ENCODE results near the gene PLXNA4. TPM values are rescaled to one million over a fixed set of nuclear protein-coding genes. Genes with fewer than 3 reads are reported as not detected.

Gene PLXNA4
- total and polyA plus RNA-seq, 2 donors (not counting 1 experiment from before 2014, with no cell fraction given): not detected

GRCh38 chr7:132528695-132529094, 47.6 kb downstream of the PLXNA4 start:
- H3K4me2 ChIP-seq (replicated peaks; ENCODE audit: low read depth, low read length, poor library complexity, severe bottlenecking): no peak overlapping the region
- Mint-ChIP-seq H3K27me3 (peaks cover 16% of the 10 kb centered on the region), H3K4me1 (no peaks in the 10 kb centered on the region), H3K27ac (no peak overlapping the region), H3K4me3 (no peak overlapping the region), H3K9me3 (ENCODE audit: insufficient read depth) (no peaks in the 10 kb centered on the region)
- H2AFZ ChIP-seq (ENCODE audit: insufficient read depth, low read depth, low read length, poor library complexity, severe bottlenecking): no peak overlapping the region
- H3K27ac ChIP-seq (ENCODE audit: low read length in 2 of 2): no peak overlapping the region
- no peaks in the 10 kb centered on the region for H4K20me1 ChIP-seq (ENCODE audit: control insufficient read depth, insufficient read depth, low read length, poor library complexity, severe bottlenecking)
- ATAC-seq (ENCODE audit: low read depth) (no peak), DNase-seq (no peak)
- TF ChIP-seq CTCF (IDR thresholded peaks at IDR 0.05) (no peak), EZH2 (IDR thresholded peaks at IDR 0.05; ENCODE audit: borderline replicate concordance, insufficient read depth, low read depth, low read length, poor library complexity, severe bottlenecking) (no peak)
- POLR2A ChIA-PET: no interaction called here
- no peaks in the 10 kb centered on the region for H3K4me1 ChIP-seq (ENCODE audit: control insufficient read depth in 2 of 2, insufficient read depth in 2 of 2, low read length in 2 of 2)
- intact Hi-C loops (cut with micrococcal nuclease): no loop called here
- no peak overlapping the region for H3K4me3 ChIP-seq (ENCODE audit: control extremely low read depth in 1 of 5, extremely low read depth in 1 of 5, insufficient read depth in 1 of 5, low read depth in 2 of 5, low read length in 4 of 5)
- H3K79me2 ChIP-seq (ENCODE audit: control insufficient read depth, insufficient read depth, low read length): no peaks in the 10 kb centered on the region
- H3K36me3 ChIP-seq (replicated peaks in 1 of 2; ENCODE audit: control extremely low read depth in 1 of 2, control insufficient read depth in 1 of 2, extremely low read depth in 1 of 2, insufficient read depth in 2 of 2, low read length in 1 of 2): no peaks in the 10 kb centered on the region
- CTCF ChIA-PET: no interaction called here
- H3K9me3 ChIP-seq (ENCODE audit: control extremely low read depth in 1 of 3, control insufficient read depth in 2 of 3, insufficient read depth in 1 of 3, low read length in 2 of 3): no peaks in the 10 kb centered on the region
- no peak overlapping the region for H3K9ac ChIP-seq (ENCODE audit: low read length)
- 94% methylated on average over 2 of the region's 3 CpGs for WGBS (ENCODE audit: insufficient coverage)
- no peaks in the 10 kb centered on the region for H3K27me3 ChIP-seq (replicated peaks in 1 of 4; ENCODE audit: control extremely low read depth in 1 of 4, control insufficient read depth in 3 of 4, insufficient read depth in 4 of 4, low read length in 3 of 4)

GRCh38 chr7:132527467-132528410, 48.5 kb downstream of the PLXNA4 start:
- TF ChIP-seq EZH2 (IDR thresholded peaks at IDR 0.05; ENCODE audit: borderline replicate concordance, insufficient read depth, low read depth, low read length, poor library complexity, severe bottlenecking) (no peak), CTCF (IDR thresholded peaks at IDR 0.05) (no peak)
- 94% methylated on average over 16 of the region's 17 CpGs for WGBS (ENCODE audit: insufficient coverage)
- Mint-ChIP-seq H3K4me3 (no peak overlapping the region), H3K4me1 (no peaks in the 10 kb centered on the region), H3K27me3 (peaks cover 16% of the 10 kb centered on the region), H3K9me3 (ENCODE audit: insufficient read depth) (no peaks in the 10 kb centered on the region), H3K27ac (no peak overlapping the region)
- no peak for DNase-seq
- CTCF ChIA-PET: no interaction called here
- H3K9me3 ChIP-seq (ENCODE audit: control extremely low read depth in 1 of 3, control insufficient read depth in 2 of 3, insufficient read depth in 1 of 3, low read length in 2 of 3): no peaks in the 10 kb centered on the region
- no peak overlapping the region for H3K4me3 ChIP-seq (ENCODE audit: control extremely low read depth in 1 of 5, extremely low read depth in 1 of 5, insufficient read depth in 1 of 5, low read depth in 2 of 5, low read length in 4 of 5)
- no peak overlapping the region for H3K4me2 ChIP-seq (replicated peaks; ENCODE audit: low read depth, low read length, poor library complexity, severe bottlenecking)
- no peak overlapping the region for H3K27ac ChIP-seq (ENCODE audit: low read length in 2 of 2)
- intact Hi-C loops (cut with micrococcal nuclease): no loop called here
- no peaks in the 10 kb centered on the region for H3K36me3 ChIP-seq (replicated peaks in 1 of 2; ENCODE audit: control extremely low read depth in 1 of 2, control insufficient read depth in 1 of 2, extremely low read depth in 1 of 2, insufficient read depth in 2 of 2, low read length in 1 of 2)
- no peaks in the 10 kb centered on the region for H4K20me1 ChIP-seq (ENCODE audit: control insufficient read depth, insufficient read depth, low read length, poor library complexity, severe bottlenecking)
- ATAC-seq (ENCODE audit: low read depth): no peak
- no peaks in the 10 kb centered on the region for H3K79me2 ChIP-seq (ENCODE audit: control insufficient read depth, insufficient read depth, low read length)
- POLR2A ChIA-PET: no interaction called here
- H3K4me1 ChIP-seq (ENCODE audit: control insufficient read depth in 2 of 2, insufficient read depth in 2 of 2, low read length in 2 of 2): no peaks in the 10 kb centered on the region
- no peak overlapping the region for H2AFZ ChIP-seq (ENCODE audit: insufficient read depth, low read depth, low read length, poor library complexity, severe bottlenecking)
- H3K9ac ChIP-seq (ENCODE audit: low read length): no peak overlapping the region
- no peaks in the 10 kb centered on the region for H3K27me3 ChIP-seq (replicated peaks in 1 of 4; ENCODE audit: control extremely low read depth in 1 of 4, control insufficient read depth in 3 of 4, insufficient read depth in 4 of 4, low read length in 3 of 4)

Measured in B cell (primary cell).